ENCODE results near the gene ZDHHC13.

DNA sequence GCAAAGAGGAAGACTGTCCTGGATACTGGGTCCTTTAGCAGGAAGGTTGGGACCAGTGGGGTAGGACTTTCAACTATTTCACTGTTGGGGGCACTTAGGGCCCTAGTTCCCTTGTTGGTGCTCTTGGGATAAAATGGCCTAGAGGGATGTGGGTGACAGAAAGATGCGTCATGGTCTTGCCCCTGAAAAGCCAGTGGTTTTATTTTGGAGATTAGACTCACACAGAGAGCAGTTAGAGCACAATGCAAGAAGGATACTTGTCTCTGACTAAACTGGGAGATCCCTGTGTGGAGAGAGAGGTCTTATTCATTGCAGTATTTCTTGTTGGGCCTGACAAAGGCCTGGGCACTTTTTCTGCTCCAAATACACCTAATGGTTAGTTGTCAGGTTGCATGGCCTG lies 33.8 kb upstream of the ZDHHC13 start:
- TF ChIP-seq, protein P1, sequence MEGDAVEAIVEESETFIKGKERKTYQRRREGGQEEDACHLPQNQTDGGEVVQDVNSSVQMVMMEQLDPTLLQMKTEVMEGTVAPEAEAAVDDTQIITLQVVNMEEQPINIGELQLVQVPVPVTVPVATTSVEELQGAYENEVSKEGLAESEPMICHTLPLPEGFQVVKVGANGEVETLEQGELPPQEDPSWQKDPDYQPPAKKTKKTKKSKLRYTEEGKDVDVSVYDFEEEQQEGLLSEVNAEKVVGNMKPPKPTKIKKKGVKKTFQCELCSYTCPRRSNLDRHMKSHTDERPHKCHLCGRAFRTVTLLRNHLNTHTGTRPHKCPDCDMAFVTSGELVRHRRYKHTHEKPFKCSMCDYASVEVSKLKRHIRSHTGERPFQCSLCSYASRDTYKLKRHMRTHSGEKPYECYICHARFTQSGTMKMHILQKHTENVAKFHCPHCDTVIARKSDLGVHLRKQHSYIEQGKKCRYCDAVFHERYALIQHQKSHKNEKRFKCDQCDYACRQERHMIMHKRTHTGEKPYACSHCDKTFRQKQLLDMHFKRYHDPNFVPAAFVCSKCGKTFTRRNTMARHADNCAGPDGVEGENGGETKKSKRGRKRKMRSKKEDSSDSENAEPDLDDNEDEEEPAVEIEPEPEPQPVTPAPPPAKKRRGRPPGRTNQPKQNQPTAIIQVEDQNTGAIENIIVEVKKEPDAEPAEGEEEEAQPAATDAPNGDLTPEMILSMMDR (optimal IDR thresholded peaks at IDR 0.05 in 1 of 3, IDR thresholded peaks at IDR 0.05 in 1 of 3, conservative IDR thresholded peaks at IDR 0.05 in 1 of 3; ENCODE audit: extremely low read depth in 1 of 3, insufficient read depth in 2 of 3, low read length in 3 of 3), result no peak
- no peak for TF ChIP-seq EZH2 (IDR thresholded peaks at IDR 0.05; ENCODE audit: low read length)
